B cell (primary cell): ENCODE data around the gene PLBD2.

Source experiments
- CTCF ChIP-seq: fragments of 200-600 bp; IDR thresholded peaks from one replicate; pipeline ENCODE4 v1.8.0; 2022; ENCODE audit warnings: antibody characterized with exemption, mild to moderate bottlenecking
- EZH2 ChIP-seq: IDR thresholded peaks from 2 replicates; pipeline ENCODE4 v1.6.1; 2012; ENCODE audit warnings: borderline replicate concordance, low read depth, mild to moderate bottlenecking, moderate library complexity, low read length; ENCODE audit not compliant: insufficient read depth, poor library complexity, severe bottlenecking

GRCh38 chr12:113387631-113388030, 29.2 kb downstream of the PLBD2 start:
- TF ChIP-seq CTCF: no peak
- no peak for TF ChIP-seq EZH2
